AG04449 (cell line): Measurements from ENCODE around the gene ETS1.

Experiments used
- CTCF ChIA-PET: fragments of 350-600 bp; formaldehyde crosslinking; extraction: SDS; loops from one replicate; lab custom pipeline; 2021; ENCODE audit warnings: antibody characterized with exemption; lab: Yijun Ruan, JAX
- POLR2A ChIA-PET: fragments of 400-600, 350-600 bp; formaldehyde crosslinking; extraction: SDS; loops from one replicate; lab custom pipeline; 2020; ENCODE audit warnings: antibody characterized with exemption, inconsistent platforms; lab: Yijun Ruan, JAX
- DNase-seq: peaks from one replicate; pipeline ENCODE4 v3.0.0-alpha.2; 2010; ENCODE audit warnings: low read depth, low spot score
- H3K4me3 ChIP-seq: 2 replicates; pipeline ENCODE4 v1.5.1; 2011; ENCODE audit warnings: low read depth, mild to moderate bottlenecking, control low read depth, low read length
- TF ChIP-seq, protein P1 (sequence below): IDR thresholded peaks from one replicate; pipeline ENCODE4 v1.5.1; 2011; ENCODE audit warnings: mild to moderate bottlenecking, moderate library complexity, low read length, control low read depth, inconsistent platforms; ENCODE audit not compliant: insufficient read depth; ENCODE audit errors: missing control alignments

Gene ETS1

DNA sequence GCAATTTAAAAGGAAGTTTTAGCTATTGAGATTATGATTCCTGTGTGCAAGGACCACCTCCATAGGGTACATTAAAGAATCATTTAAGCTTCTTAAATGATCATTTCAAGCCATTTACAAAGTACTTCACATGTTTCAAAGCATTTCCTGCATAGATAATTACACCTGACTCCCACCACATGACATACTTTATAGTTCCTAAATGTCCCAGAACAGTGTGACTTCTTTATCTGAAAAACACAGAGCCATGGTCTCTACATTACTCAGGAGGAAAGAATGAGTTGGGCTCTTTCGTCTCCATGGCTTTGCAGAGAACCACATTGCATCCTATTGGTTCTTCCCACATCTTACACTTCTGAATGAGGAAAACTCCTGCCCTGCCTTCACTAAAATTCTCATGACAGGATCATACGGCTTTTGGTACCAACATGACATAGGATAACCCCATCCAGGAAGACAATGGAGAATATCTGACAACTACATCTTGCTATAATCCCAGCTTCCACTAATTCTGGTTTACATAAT, 88.6 kb downstream of the ETS1 start:
- CTCF ChIA-PET = interaction anchor here (0.8 to 2.3 kb wide), 4 partner anchors 13 to 341 kb away, joined by 3 to 9 read pairs (median 6); no protein-coding TSS in a partner anchor
- no peak for DNase-seq
- no peak overlapping the region for H3K4me3 ChIP-seq
- POLR2A ChIA-PET = no interaction called here
- TF ChIP-seq, protein P1, sequence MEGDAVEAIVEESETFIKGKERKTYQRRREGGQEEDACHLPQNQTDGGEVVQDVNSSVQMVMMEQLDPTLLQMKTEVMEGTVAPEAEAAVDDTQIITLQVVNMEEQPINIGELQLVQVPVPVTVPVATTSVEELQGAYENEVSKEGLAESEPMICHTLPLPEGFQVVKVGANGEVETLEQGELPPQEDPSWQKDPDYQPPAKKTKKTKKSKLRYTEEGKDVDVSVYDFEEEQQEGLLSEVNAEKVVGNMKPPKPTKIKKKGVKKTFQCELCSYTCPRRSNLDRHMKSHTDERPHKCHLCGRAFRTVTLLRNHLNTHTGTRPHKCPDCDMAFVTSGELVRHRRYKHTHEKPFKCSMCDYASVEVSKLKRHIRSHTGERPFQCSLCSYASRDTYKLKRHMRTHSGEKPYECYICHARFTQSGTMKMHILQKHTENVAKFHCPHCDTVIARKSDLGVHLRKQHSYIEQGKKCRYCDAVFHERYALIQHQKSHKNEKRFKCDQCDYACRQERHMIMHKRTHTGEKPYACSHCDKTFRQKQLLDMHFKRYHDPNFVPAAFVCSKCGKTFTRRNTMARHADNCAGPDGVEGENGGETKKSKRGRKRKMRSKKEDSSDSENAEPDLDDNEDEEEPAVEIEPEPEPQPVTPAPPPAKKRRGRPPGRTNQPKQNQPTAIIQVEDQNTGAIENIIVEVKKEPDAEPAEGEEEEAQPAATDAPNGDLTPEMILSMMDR = no peak

DNA sequence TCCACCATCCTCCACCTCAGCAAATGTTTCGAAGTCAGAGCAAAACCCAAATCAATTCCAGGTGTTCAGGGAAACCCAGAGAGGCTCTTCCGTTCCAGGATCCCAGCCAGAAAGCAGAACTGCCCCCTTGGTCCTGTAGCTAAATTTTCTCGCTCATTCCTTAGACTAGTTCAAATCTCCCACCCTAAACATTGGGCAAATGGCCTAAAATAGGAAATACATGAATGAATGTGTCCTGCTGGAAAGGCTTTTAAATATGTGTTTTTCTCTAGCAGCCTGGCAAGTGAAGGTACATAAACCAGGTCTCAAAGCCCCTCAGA, 89.6 kb downstream of the ETS1 start:
- POLR2A ChIA-PET = interaction anchor here (1.3 to 1.9 kb wide), 2 partner anchors 21 to 30 kb away, joined by 7 to 10 read pairs; no protein-coding TSS in a partner anchor
- CTCF ChIA-PET = interaction anchor here (0.8 to 2.3 kb wide), 7 partner anchors 10 to 340 kb away, joined by 3 to 9 read pairs (median 6); no protein-coding TSS in a partner anchor
- TF ChIP-seq, protein P1 = no peak
- peak overlapping the region; percentile 6 for H3K4me3 ChIP-seq
- no peak for DNase-seq

DNA sequence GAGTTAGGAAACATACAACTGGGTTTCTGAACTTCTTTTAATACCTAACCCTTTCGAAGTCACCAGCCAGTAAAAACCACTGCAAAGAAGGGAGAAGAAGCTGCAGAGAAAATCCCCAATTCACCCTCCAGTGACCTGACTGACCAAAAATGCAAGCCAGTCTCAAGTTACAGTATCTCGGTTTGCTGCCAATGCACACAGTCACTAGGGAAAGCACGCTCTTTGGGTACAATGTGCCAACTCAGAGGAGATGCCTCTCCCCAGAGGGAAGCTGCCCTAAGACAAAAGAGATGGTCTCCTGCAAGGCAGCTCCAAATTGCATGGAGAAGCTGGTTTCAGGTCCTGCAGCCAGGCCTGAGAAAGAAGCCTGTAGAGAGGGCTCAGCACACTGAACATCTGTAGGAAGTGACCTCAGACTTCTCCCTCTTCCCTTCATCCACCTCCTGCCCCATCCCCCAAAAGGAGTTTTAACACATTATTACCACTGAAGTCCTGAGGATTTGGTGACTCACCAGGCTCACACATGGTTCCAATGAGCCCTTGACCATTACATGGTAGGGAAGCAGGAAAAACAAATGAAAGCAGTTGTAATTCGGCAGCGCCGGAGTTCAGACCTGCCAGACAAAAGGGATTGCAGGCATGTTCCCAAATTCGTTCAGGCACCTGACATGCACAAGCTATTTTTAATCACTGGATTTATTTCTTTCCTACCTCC, 90.1 kb downstream of the ETS1 start:
- peak; percentile 90 for DNase-seq
- CTCF ChIA-PET = interaction anchor here (0.8 to 2.3 kb wide), 7 partner anchors 9 to 340 kb away, joined by 3 to 9 read pairs (median 6); no protein-coding TSS in a partner anchor
- POLR2A ChIA-PET = interaction anchor here (1.1 to 1.9 kb wide), 3 partner anchors 22 to 1142 kb away, joined by 3 to 10 read pairs (median 7); no protein-coding TSS in a partner anchor
- H3K4me3 ChIP-seq = peak overlapping the region; percentile 26
- TF ChIP-seq, protein P1 = no peak

DNA sequence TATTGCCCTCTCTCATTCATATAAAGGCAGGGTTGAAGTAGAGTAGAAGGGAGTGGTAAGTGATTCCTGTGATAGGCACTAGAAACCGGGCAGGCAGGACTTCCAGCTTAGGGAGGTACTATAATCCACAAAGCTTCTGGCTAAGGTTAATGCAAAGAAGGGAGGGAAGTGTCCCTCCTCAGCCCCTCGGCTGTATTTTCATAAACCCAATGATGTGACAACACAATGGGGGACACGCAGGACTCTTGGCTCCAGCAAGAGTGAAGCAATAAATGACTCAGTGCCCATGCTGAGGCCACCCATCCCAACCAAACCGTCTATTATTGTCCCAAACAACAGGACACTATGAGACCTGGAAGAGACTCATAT, 90.7 kb downstream of the ETS1 start:
- ChIA-PET CTCF (interaction anchor here (1.4 to 2.3 kb wide), 5 partner anchors 9 to 335 kb away, joined by 3 to 9 read pairs (median 6); no protein-coding TSS in a partner anchor), POLR2A (interaction anchor here (0.6 to 1.9 kb wide), 4 partner anchors 22 to 1143 kb away, joined by 3 to 10 read pairs (median 5); no protein-coding TSS in a partner anchor)
- DNase-seq = no peak
- no peak overlapping the region; the same call in 1 of the 2 replicates for H3K4me3 ChIP-seq
- TF ChIP-seq, protein P1 = no peak

DNA sequence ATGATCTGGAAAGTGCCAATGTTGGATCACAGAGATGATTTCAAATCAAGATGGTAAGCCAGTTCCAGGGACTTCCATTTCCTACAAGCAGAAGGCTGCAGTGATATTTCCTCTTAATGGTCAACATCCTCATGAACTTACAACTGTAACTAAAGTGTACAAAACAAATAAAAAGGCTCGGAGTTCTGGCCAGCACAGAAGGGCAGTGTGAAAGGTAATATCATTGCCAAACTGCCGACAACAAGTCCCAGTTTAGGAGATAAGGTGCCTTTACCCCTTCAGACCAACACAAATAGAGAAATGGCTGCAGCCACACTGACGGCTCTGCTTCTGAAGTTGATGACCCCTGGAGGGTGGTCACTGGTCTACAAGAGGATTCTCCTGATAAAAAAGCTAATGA, 91.1 kb downstream of the ETS1 start:
- DNase-seq = no peak
- H3K4me3 ChIP-seq = no peak overlapping the region
- CTCF ChIA-PET = interaction anchor here (2.3 kb wide), 1 partner anchor 335 kb away, joined by 6 read pairs; no protein-coding TSS in a partner anchor
- TF ChIP-seq, protein P1 = no peak
- POLR2A ChIA-PET = interaction anchor here (0.6 to 1.9 kb wide), 4 partner anchors 23 to 1143 kb away, joined by 3 to 10 read pairs (median 5); no protein-coding TSS in a partner anchor
